Measurements from ENCODE around the gene SELENOO. TPM values are rescaled to one million over a fixed set of nuclear protein-coding genes. Genes with fewer than 3 reads are reported as not detected.

SELENOO gene
- total RNA-seq, 2 donors from 2014 or later = 22.5 to 23.4 TPM

GRCh38 chr22:50217543-50218152 lies 16.8 kb downstream of the SELENOO start:
- H3K27ac Mint-ChIP-seq = peak overlapping the region in 1 of 2 donors; percentile 41
- DNase-seq (ENCODE audit: low spot score in 2 of 2) (no peak), ATAC-seq (no peak)
- no peaks in the 10 kb centered on the region for H3K9me3 Mint-ChIP-seq
- peaks cover 4 to 5% of the 10 kb centered on the region in 2 donors for H3K36me3 Mint-ChIP-seq

- H3K36me3 Mint-ChIP-seq = peaks cover 4 to 5% of the 10 kb centered on the region in 2 donors
- no peak overlapping the region for H3K27ac Mint-ChIP-seq
- no peaks in the 10 kb centered on the region for H3K9me3 Mint-ChIP-seq
- DNase-seq (ENCODE audit: low spot score in 2 of 2) = no peak
- ATAC-seq = no peak
Measured at GRCh38 chr22:50218153-50218995, 17.6 kb downstream of the SELENOO start.

GRCh38 chr22:50218996-50219727 lies 18.4 kb downstream of the SELENOO start:
- H3K27ac Mint-ChIP-seq = peak overlapping the region in 1 of 2 donors; percentile 72
- no peak for DNase-seq (ENCODE audit: low spot score in 2 of 2)
- H3K36me3 Mint-ChIP-seq = peaks cover 4 to 5% of the 10 kb centered on the region in 2 donors
- peak in 1 of 2 donors; percentile 42 for ATAC-seq
- H3K9me3 Mint-ChIP-seq = no peaks in the 10 kb centered on the region

- H3K36me3 Mint-ChIP-seq = peaks cover under 1 to 5% of the 10 kb centered on the region in 2 donors
- H3K9me3 Mint-ChIP-seq = no peaks in the 10 kb centered on the region
- ATAC-seq (no peak), DNase-seq (ENCODE audit: low spot score in 2 of 2) (no peak)
- H3K27ac Mint-ChIP-seq = peak overlapping the region; percentile 40 to 72
Measured at GRCh38 chr22:50219800-50220602, 19.2 kb downstream of the SELENOO start.

GRCh38 chr22:50220603-50221409 lies 20.0 kb downstream of the SELENOO start:
- H3K27ac Mint-ChIP-seq = peak overlapping the region in 1 of 2 donors; percentile 72
- peaks cover 0 to 5% of the 10 kb centered on the region in 2 donors for H3K36me3 Mint-ChIP-seq
- ATAC-seq = no peak
- no peak for DNase-seq (ENCODE audit: low spot score in 2 of 2)
- no peaks in the 10 kb centered on the region for H3K9me3 Mint-ChIP-seq

GRCh38 chr22:50221410-50222300 lies 20.8 kb downstream of the SELENOO start:
- no peak for ATAC-seq
- H3K36me3 Mint-ChIP-seq = peaks cover 0 to 5% of the 10 kb centered on the region in 2 donors
- H3K9me3 Mint-ChIP-seq = no peaks in the 10 kb centered on the region
- H3K27ac Mint-ChIP-seq = peak overlapping the region in 1 of 2 donors; percentile 9
- DNase-seq (ENCODE audit: low spot score in 2 of 2) = no peak

GRCh38 chr22:50222508-50222907 lies 21.7 kb downstream of the SELENOO start:
- no peaks in the 10 kb centered on the region for H3K9me3 Mint-ChIP-seq
- no peak for ATAC-seq

GRCh38 chr22:50224071-50224470 lies 23.3 kb downstream of the SELENOO start:
- no peak overlapping the region for H3K27ac Mint-ChIP-seq
- peaks cover 0 to 5% of the 10 kb centered on the region in 2 donors for H3K36me3 Mint-ChIP-seq
- ATAC-seq = no peak

More at GRCh38 chr22:50222508-50222907, 21.7 kb downstream of the SELENOO start:
- H3K36me3 Mint-ChIP-seq = peaks cover 0 to 5% of the 10 kb centered on the region in 2 donors
- DNase-seq (ENCODE audit: low spot score in 2 of 2) = no peak
- H3K27ac Mint-ChIP-seq = peak overlapping the region in 1 of 2 donors; percentile 79

GRCh38 chr22:50225200-50225969 lies 24.6 kb downstream of the SELENOO start:
- ATAC-seq (no peak), DNase-seq (ENCODE audit: low spot score in 2 of 2) (no peak)
- Mint-ChIP-seq H3K9me3 (no peaks in the 10 kb centered on the region), H3K27ac (no peak overlapping the region), H3K36me3 (peaks cover 0 to 5% of the 10 kb centered on the region in 2 donors)

More at GRCh38 chr22:50224071-50224470, 23.3 kb downstream of the SELENOO start:
- no peak for DNase-seq (ENCODE audit: low spot score in 2 of 2)
- H3K9me3 Mint-ChIP-seq = no peaks in the 10 kb centered on the region

- peaks cover 0 to under 1% of the 10 kb centered on the region in 2 donors for H3K36me3 Mint-ChIP-seq
- no peak for ATAC-seq
- no peak overlapping the region for H3K27ac Mint-ChIP-seq
- H3K9me3 Mint-ChIP-seq = no peaks in the 10 kb centered on the region
- no peak for DNase-seq (ENCODE audit: low spot score in 2 of 2)
Measured at GRCh38 chr22:50226063-50226874, 25.5 kb downstream of the SELENOO start.

GRCh38 chr22:50226875-50227165 lies 26.0 kb downstream of the SELENOO start:
- H3K9me3 Mint-ChIP-seq = no peaks in the 10 kb centered on the region
- ATAC-seq (no peak), DNase-seq (ENCODE audit: low spot score in 2 of 2) (no peak)
- no peak overlapping the region for H3K27ac Mint-ChIP-seq
- H3K36me3 Mint-ChIP-seq = no peaks in the 10 kb centered on the region

GRCh38 chr22:50227579-50228215 lies 26.9 kb downstream of the SELENOO start:
- no peak for DNase-seq (ENCODE audit: low spot score in 2 of 2)
- ATAC-seq = no peak
- H3K9me3 Mint-ChIP-seq = no peaks in the 10 kb centered on the region
- H3K27ac Mint-ChIP-seq = peak overlapping the region in 1 of 2 donors; percentile 82
- H3K36me3 Mint-ChIP-seq = no peaks in the 10 kb centered on the region

GRCh38 chr22:50228366-50228765 lies 27.6 kb downstream of the SELENOO start:
- Mint-ChIP-seq H3K27ac (peak overlapping the region in 1 of 2 donors; percentile 63), H3K36me3 (no peaks in the 10 kb centered on the region), H3K9me3 (no peaks in the 10 kb centered on the region)
- DNase-seq (ENCODE audit: low spot score in 2 of 2) (no peak), ATAC-seq (no peak)

Data from activated naive CD4-positive, alpha-beta T cell treated with anti-CD3 and anti-CD28 coated beads, Interleukin-2, amount 50 U/mL, for 72 hours (primary cell).